Adrenal gland (tissue), 5 donors: ENCODE data around the gene TRIM8.

Experiments used
- CTCF ChIP-seq, 6 experiments: fragments of 450-650 bp in 4 of 6; fragments of 200-600 bp in 2 of 6; sonication (generic) in 1 of 6; IDR thresholded peaks; 1 replicate in 5 of 6; 2 replicates in 1 of 6; pipeline versions ENCODE4 v1.5.1 to v1.8.0; 2016 to 2021; ENCODE audit warnings: antibody characterized with exemption in 6 of 6, mild to moderate bottlenecking in 2 of 6, moderate library complexity in 1 of 6
- POLR2A ChIP-seq, 2 donors: fragments of 450-650 bp; IDR thresholded peaks; one replicate each; pipeline ENCODE4 v1.6.1; 2017; ENCODE audit warnings: antibody characterized with exemption in 2 of 2, mild to moderate bottlenecking in 2 of 2, moderate library complexity in 1 of 2
- donor health status: DM: no; HTN: no; CAD: no.

GRCh38 chr10:102678842-102679289 is 34.6 kb downstream of the TRIM8 start:
- TF ChIP-seq CTCF (IDR thresholded peaks at IDR 0.05) (peak; percentile 48 to 74 (median 62)), POLR2A (IDR thresholded peaks at IDR 0.05) (no peak)
